CD4-positive, alpha-beta T cell treated with Interleukin-6 for 4 hours (primary cell): Measurements from ENCODE around the gene PKNOX2.

Experiments used
- DNase-seq: peaks from one replicate; pipeline ENCODE4 v3.0.0-alpha.2; 2020; ENCODE audit warnings: mixed read lengths

Gene PKNOX2

GRCh38 chr11:125155100-125155444 lies 9.5 kb upstream of the PKNOX2 start:
- DNase-seq = no peak

GRCh38 chr11:125155767-125156166 lies 8.8 kb upstream of the PKNOX2 start:
- DNase-seq = no peak

- DNase-seq = no peak
Observed at GRCh38 chr11:125156346-125157117, 8.0 kb upstream of the PKNOX2 start.

GRCh38 chr11:125157118-125157733 lies 7.3 kb upstream of the PKNOX2 start:
- DNase-seq = no peak

- DNase-seq = no peak
Observed at GRCh38 chr11:125157953-125158680, 6.4 kb upstream of the PKNOX2 start.

GRCh38 chr11:125162743-125163142 lies 1.8 kb upstream of the PKNOX2 start:
- no peak for DNase-seq

GRCh38 chr11:125163431-125164063 lies 1.0 kb upstream of the PKNOX2 start:
- DNase-seq = no peak

- no peak for DNase-seq
Observed at GRCh38 chr11:125164091-125164421, 495 bp upstream of the PKNOX2 start.

- no peak for DNase-seq
Observed at GRCh38 chr11:125165111-125165842, 726 bp downstream of the PKNOX2 start.

- peak; percentile 16 for DNase-seq
Observed at GRCh38 chr11:125165843-125166763, 1.6 kb downstream of the PKNOX2 start.

GRCh38 chr11:125166764-125167291 lies 2.3 kb downstream of the PKNOX2 start:
- no peak for DNase-seq

- no peak for DNase-seq
Observed at GRCh38 chr11:125167292-125167953, 2.9 kb downstream of the PKNOX2 start.

GRCh38 chr11:125167954-125168835 lies 3.6 kb downstream of the PKNOX2 start:
- no peak for DNase-seq

GRCh38 chr11:125168918-125169456 lies 4.4 kb downstream of the PKNOX2 start:
- DNase-seq = no peak

- no peak for DNase-seq
Observed at GRCh38 chr11:125170001-125170509, 5.5 kb downstream of the PKNOX2 start.

- DNase-seq = no peak
Observed at GRCh38 chr11:125170510-125171031, 6.0 kb downstream of the PKNOX2 start.

GRCh38 chr11:125171974-125172373 lies 7.4 kb downstream of the PKNOX2 start:
- no peak for DNase-seq

GRCh38 chr11:125173027-125173426 lies 8.5 kb downstream of the PKNOX2 start:
- DNase-seq = no peak

- DNase-seq = no peak
Observed at GRCh38 chr11:125173556-125173955, 9.0 kb downstream of the PKNOX2 start.
